Liver (tissue), 3 donors: ENCODE measurements around the gene WFIKKN2.

ENCODE experiments used
- CTCF ChIP-seq: fragments of 150-350 bp; IDR thresholded peaks from 2 replicates; pipeline ENCODE4 v1.5.1; 2017; ENCODE audit warnings: improper control_type of control experiment, low read depth, low read length; ENCODE audit not compliant: missing input control
- EGR1 ChIP-seq, 2 donors: IDR thresholded peaks; 2 replicates each; pipeline ENCODE4 v1.6.1; 2016 to 2018; ENCODE audit warnings: antibody characterized with exemption in 2 of 2, low read depth in 2 of 2
- JUND ChIP-seq, 2 donors: IDR thresholded peaks; 2 replicates each; pipeline ENCODE4 v1.6.1; 2016; ENCODE audit warnings: antibody characterized with exemption in 2 of 2
- MAX ChIP-seq: IDR thresholded peaks from 2 replicates; pipeline ENCODE4 v1.6.1; 2016; ENCODE audit warnings: antibody characterized with exemption
- RAD21 ChIP-seq, 2 donors: IDR thresholded peaks; 2 replicates each; pipeline ENCODE4 v1.6.1; 2016; ENCODE audit warnings: antibody characterized with exemption in 2 of 2, mild to moderate bottlenecking in 2 of 2
- REST ChIP-seq: IDR thresholded peaks from 2 replicates; pipeline ENCODE4 v1.6.1; 2016; ENCODE audit warnings: antibody characterized with exemption, mild to moderate bottlenecking
- donor health status: healthy.
- donor health status: healthy.

GRCh38 chr17:50866950-50867362 lies 31.6 kb downstream of the WFIKKN2 start:
- TF ChIP-seq CTCF (no peak), RAD21 (IDR thresholded peaks at IDR 0.05) (no peak), EGR1 (IDR thresholded peaks at IDR 0.05; ENCODE audit: low read depth in 2 of 2) (no peak), REST (no peak), MAX (no peak), JUND (IDR thresholded peaks at IDR 0.05) (no peak)
